Measurements from ENCODE around the gene ZSCAN30. TPM values are rescaled to one million over a fixed set of nuclear protein-coding genes. Genes with fewer than 3 reads are reported as not detected.

Gene ZSCAN30
- total and polyA plus RNA-seq, 2 donors (not counting 3 experiments of a cell fraction or from before 2014, with no cell fraction given) = 6.7 to 18.0 TPM

DNA sequence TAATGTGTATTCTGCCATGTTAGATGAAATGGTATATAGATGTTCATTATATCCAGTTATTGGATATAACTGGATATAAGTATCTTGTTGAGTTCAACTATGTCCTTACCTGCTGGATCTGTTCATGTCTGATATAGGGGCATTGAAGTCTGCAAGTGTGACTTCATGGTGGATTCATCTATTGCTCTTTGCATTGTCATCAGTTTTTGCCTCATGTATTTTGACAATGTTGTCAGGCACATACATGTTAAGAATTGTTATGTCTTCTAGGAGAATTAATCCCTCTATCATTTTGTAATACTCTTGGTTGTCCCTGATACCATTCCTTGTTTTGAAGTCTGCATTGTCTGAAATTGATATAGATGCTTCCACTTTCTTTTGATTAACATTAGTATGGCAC lies 38.8 kb upstream of the ZSCAN30 start:
- peaks cover 2 to 6% of the 10 kb centered on the region in 2 experiments for H3K36me3 ChIP-seq (ENCODE audit: control insufficient read depth in 2 of 2, extremely low read depth in 1 of 2, insufficient read depth in 2 of 2, low read length in 2 of 2)
- BruUV-seq (replicated peaks) = no TSS peak
- TF ChIP-seq FOS (IDR thresholded peaks at IDR 0.05; ENCODE audit: borderline replicate concordance, insufficient read depth, low read length) (no peak), MAX (IDR thresholded peaks at IDR 0.05; ENCODE audit: insufficient read depth, insufficient read length) (no peak), EZH2 (IDR thresholded peaks at IDR 0.05; ENCODE audit: borderline replicate concordance, low read depth, low read length, severe bottlenecking) (no peak), GATA2 (IDR thresholded peaks at IDR 0.05; ENCODE audit: insufficient read depth, insufficient read length, low read depth, low read length) (no peak), POLR2A (IDR thresholded peaks at IDR 0.05; ENCODE audit: low read depth, low read length) (no peak), POLR2AphosphoS5 (IDR thresholded peaks at IDR 0.05; ENCODE audit: insufficient read depth, low read depth, low read length) (no peak)
- TF ChIP-seq, protein P1, sequence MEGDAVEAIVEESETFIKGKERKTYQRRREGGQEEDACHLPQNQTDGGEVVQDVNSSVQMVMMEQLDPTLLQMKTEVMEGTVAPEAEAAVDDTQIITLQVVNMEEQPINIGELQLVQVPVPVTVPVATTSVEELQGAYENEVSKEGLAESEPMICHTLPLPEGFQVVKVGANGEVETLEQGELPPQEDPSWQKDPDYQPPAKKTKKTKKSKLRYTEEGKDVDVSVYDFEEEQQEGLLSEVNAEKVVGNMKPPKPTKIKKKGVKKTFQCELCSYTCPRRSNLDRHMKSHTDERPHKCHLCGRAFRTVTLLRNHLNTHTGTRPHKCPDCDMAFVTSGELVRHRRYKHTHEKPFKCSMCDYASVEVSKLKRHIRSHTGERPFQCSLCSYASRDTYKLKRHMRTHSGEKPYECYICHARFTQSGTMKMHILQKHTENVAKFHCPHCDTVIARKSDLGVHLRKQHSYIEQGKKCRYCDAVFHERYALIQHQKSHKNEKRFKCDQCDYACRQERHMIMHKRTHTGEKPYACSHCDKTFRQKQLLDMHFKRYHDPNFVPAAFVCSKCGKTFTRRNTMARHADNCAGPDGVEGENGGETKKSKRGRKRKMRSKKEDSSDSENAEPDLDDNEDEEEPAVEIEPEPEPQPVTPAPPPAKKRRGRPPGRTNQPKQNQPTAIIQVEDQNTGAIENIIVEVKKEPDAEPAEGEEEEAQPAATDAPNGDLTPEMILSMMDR (IDR thresholded peaks at IDR 0.05; ENCODE audit: extremely low read depth in 1 of 2, insufficient read depth in 1 of 2, low read depth in 1 of 2, low read length in 2 of 2) = no peak
- ChIA-PET POLR2A (no interaction called here), CTCF (interaction anchor here (1.0 kb wide), 1 partner anchor 30 kb away, joined by 3 read pairs; no protein-coding TSS in a partner anchor)
- intact Hi-C loops (cut with micrococcal nuclease) (no loop called here), dilution Hi-C loops (cut with MboI; ENCODE audit: extremely low pct_ligation_motif_present, low sequenced_read_pairs) (no loop called here)
- no peaks in the 10 kb centered on the region for H3K9me1 ChIP-seq (replicated peaks; ENCODE audit: control insufficient read depth, extremely low read depth, insufficient read depth, low read length)
- H3K9ac ChIP-seq (replicated peaks; ENCODE audit: extremely low read depth, insufficient read depth, low read length) = no peak overlapping the region
- H3K4me2 ChIP-seq (ENCODE audit: insufficient read depth, low read length) = no peak overlapping the region
- H3K4me1 ChIP-seq (ENCODE audit: control insufficient read depth, extremely low read depth, insufficient read depth, low read length) = peaks cover 7% of the 10 kb centered on the region
- DNase-seq (ENCODE audit: low read depth, low spot score) (no peak), FAIRE-seq (no peak)
- no peaks in the 10 kb centered on the region for H3K79me2 ChIP-seq (ENCODE audit: control insufficient read depth, insufficient read depth, low read length)
- no peaks in the 10 kb centered on the region for H3K27me3 ChIP-seq (ENCODE audit: control insufficient read depth in 2 of 2, insufficient read depth in 2 of 2, low read length in 2 of 2)
- no peaks in the 10 kb centered on the region for H4K20me1 ChIP-seq (replicated peaks; ENCODE audit: control insufficient read depth, extremely low read depth, insufficient read depth, low read length)
- no peak overlapping the region for H2AFZ ChIP-seq (ENCODE audit: low read depth, low read length)
- no peaks in the 10 kb centered on the region for H3K9me3 ChIP-seq (replicated peaks; ENCODE audit: control insufficient read depth, insufficient read depth, low read length)
- H3K27ac ChIP-seq (ENCODE audit: insufficient read depth, low read depth, low read length) = no peak overlapping the region
- H3K4me3 ChIP-seq (replicated peaks in 1 of 3; ENCODE audit: insufficient read depth in 1 of 3, low read depth in 1 of 3, low read length in 3 of 3) = no peak overlapping the region

Data from endothelial cell of umbilical vein (primary cell).